ENCODE results near the gene PPP1R1B.

DNA sequence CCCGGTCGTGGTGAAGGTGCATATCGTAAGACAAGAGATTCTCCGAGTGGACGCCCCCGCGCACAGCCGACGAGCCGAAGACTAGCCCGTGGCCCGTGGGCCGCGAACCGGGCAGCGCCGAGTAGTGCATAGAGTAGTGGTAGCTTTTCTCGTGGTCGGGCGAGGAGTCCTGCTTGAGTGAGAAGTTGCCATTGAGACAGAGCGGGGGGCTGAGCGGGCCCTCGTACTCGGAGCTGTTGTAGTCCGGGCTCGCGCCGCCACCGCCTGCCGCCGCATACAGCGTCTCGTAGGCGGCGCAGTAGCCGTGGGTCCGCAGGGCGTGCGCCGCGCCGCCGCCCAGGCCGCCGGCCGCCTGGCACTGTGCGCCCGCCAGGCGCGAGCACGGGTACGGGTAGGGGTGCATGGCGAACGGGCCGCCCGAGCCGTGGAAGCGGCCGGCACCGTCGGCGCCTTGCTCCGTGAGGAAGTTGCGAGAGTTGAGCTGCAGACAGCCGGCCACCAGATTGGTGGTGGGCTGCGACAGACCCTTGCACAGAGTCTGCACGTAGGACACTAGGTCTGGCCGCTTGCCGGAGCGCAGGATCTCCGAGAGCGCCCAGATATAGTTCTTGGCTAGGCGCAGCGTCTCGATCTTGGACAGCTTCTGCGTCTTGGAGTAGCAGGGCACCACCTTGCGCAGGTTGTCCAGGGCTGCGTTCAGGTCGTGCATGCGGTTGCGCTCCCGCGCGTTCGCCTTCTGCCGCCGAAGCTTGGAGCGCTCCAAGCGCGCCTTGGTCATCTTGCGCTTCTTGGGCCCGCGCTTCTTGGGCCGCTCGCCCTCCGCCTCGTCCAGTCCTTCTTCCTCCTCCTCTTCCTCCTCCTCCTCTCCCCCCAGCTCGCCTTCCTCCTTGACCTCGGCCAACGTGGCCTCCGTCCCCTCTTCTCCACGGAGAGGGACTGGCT lies 21.0 kb upstream of the PPP1R1B start:
- no peak for TF ChIP-seq POLR2A (IDR thresholded peaks at IDR 0.05)
- TF ChIP-seq, protein P1, sequence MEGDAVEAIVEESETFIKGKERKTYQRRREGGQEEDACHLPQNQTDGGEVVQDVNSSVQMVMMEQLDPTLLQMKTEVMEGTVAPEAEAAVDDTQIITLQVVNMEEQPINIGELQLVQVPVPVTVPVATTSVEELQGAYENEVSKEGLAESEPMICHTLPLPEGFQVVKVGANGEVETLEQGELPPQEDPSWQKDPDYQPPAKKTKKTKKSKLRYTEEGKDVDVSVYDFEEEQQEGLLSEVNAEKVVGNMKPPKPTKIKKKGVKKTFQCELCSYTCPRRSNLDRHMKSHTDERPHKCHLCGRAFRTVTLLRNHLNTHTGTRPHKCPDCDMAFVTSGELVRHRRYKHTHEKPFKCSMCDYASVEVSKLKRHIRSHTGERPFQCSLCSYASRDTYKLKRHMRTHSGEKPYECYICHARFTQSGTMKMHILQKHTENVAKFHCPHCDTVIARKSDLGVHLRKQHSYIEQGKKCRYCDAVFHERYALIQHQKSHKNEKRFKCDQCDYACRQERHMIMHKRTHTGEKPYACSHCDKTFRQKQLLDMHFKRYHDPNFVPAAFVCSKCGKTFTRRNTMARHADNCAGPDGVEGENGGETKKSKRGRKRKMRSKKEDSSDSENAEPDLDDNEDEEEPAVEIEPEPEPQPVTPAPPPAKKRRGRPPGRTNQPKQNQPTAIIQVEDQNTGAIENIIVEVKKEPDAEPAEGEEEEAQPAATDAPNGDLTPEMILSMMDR (IDR thresholded peaks at IDR 0.05): no peak

Data from adrenal gland (tissue), 5 donors.